ENCODE results near the gene ZNF423. TPM values are rescaled to one million over a fixed set of nuclear protein-coding genes. Genes with fewer than 3 reads are reported as not detected.

ZNF423 gene
- total RNA-seq, 6 experiments from 2014 or later, result 0.43 to 1.2 (median 0.89) TPM

DNA sequence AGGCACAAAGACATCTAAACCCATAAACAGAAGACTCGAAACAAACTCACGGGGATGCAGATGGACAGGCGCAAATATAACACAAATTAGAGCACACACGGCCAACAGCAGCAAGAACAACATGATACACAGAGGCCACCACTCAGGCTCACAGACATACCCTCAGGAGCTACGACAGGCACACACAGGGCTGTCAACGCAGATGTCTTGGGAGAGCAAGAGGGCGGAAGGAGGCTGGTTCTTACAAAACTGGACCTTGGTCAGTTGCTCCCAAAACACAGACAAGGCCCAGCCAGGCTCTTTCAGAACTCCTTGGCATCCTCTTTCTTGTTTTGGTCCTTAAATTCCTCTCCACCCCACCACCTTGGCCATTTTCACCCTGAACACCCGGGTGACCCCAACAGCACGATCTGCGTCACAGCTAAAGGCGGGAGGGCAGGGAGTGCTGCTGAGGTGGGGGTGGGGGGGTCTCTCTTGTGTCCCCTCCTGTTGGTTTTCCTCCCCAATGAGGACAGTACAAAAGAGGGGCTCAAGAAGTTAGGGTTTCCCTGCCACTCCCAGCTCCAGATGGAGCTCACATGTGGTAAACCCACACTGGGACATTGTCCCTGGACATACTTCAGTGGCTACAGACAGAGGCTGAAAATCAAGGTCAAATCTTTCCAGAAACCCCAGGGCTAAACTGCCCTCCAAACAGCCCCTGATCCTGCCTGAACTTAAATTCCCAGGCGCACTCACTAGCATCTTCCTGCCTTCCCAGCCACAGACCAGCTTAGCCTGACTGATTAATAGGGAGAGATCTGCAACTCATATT is 261.0 kb downstream of the ZNF423 start:
- DNase-seq (peak in 1 of 3 donors; percentile 15), ATAC-seq (no peak)
- Histone ChIP-seq H3K27me3 (no peaks in the 10 kb centered on the region), H3K27ac (no peak overlapping the region), H3K36me3 (no peaks in the 10 kb centered on the region), H3K4me3 (no peak overlapping the region), H3K9me3 (no peaks in the 10 kb centered on the region), H3K4me1 (no peaks in the 10 kb centered on the region)
- intact Hi-C loops (cut with DNase I), result loop anchor here (5.0 to 10.0 kb wide), 3 partner anchors 103 to 188 kb away; no protein-coding TSS in a partner anchor
- WGBS (ENCODE audit: insufficient coverage, low coverage, low lambda C conversion rate, missing lambda C conversion rate), result 77% methylated on average over 9 of the region's 12 CpGs
- no peak for TF ChIP-seq POLR2A (IDR thresholded peaks at IDR 0.05)
- TF ChIP-seq, protein P1, sequence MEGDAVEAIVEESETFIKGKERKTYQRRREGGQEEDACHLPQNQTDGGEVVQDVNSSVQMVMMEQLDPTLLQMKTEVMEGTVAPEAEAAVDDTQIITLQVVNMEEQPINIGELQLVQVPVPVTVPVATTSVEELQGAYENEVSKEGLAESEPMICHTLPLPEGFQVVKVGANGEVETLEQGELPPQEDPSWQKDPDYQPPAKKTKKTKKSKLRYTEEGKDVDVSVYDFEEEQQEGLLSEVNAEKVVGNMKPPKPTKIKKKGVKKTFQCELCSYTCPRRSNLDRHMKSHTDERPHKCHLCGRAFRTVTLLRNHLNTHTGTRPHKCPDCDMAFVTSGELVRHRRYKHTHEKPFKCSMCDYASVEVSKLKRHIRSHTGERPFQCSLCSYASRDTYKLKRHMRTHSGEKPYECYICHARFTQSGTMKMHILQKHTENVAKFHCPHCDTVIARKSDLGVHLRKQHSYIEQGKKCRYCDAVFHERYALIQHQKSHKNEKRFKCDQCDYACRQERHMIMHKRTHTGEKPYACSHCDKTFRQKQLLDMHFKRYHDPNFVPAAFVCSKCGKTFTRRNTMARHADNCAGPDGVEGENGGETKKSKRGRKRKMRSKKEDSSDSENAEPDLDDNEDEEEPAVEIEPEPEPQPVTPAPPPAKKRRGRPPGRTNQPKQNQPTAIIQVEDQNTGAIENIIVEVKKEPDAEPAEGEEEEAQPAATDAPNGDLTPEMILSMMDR (IDR thresholded peaks at IDR 0.05), result no peak

DNA sequence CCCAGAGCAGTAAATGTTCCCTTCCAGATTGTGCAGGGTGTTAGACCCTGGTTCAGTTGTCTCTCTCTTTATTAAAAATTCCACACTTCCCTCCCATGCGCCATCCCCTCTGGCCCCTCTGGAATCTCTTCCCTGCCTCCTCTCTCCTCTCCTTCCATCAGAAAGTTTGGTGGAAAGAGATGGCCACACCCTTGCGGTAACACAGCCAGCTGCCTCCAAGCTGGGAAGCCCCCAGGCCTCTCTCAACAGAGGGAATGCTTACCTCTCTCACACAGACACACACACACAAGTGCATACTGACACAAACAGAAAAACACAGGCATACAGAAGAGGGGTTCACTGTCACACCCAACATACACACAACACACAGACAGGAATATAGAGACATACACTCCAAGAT is 261.8 kb downstream of the ZNF423 start:
- Histone ChIP-seq H3K36me3 (no peaks in the 10 kb centered on the region), H3K27ac (no peak overlapping the region), H3K27me3 (no peaks in the 10 kb centered on the region), H3K9me3 (no peaks in the 10 kb centered on the region), H3K4me3 (no peak overlapping the region), H3K4me1 (no peaks in the 10 kb centered on the region)
- ATAC-seq (no peak), DNase-seq (no peak)
- WGBS (ENCODE audit: insufficient coverage, low coverage, low lambda C conversion rate, missing lambda C conversion rate), result 14% methylated on average over 1 of the region's 2 CpGs
- TF ChIP-seq POLR2A (IDR thresholded peaks at IDR 0.05), result no peak
- TF ChIP-seq, protein P1 (IDR thresholded peaks at IDR 0.05), result no peak
- intact Hi-C loops (cut with DNase I), result loop anchor here (5.0 to 10.0 kb wide), 2 partner anchors 179 to 187 kb away; no protein-coding TSS in a partner anchor

DNA sequence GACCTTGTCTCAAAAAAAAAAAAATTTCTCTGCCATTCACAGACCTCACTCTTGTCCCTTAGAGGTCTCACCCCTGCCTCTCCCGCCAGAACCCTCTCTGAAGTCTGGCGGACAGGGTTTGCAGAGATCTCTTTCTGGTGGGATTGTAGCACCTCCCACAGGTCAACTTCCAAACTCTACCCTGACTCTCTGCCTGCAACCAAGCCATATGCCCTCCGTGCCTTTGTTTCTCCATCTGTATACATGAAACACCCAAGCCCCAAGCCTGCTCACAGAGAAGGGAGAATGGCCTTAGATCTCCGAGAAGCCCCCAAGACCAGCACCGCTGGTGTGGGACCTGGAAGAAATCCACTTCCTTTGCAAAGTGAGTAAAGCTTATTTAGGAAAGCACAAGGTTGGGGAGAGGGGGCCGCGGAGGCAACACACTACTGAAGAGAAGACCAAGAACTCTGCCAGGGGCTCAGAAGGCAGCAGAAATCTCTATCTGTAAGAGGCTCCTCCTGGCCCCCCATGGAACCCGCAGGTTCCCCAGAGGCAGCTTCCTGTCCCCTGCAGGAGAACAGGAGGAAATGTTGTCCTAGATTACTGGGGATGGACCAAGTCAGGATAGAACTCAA is 262.4 kb downstream of the ZNF423 start:
- H3K9me3 ChIP-seq, result no peaks in the 10 kb centered on the region
- TF ChIP-seq, protein P1 (IDR thresholded peaks at IDR 0.05), result no peak
- TF ChIP-seq POLR2A (IDR thresholded peaks at IDR 0.05), result no peak
- 46% methylated on average over 5 of the region's 8 CpGs for whole genome bisulfite sequencing (ENCODE audit: insufficient coverage, low coverage, low lambda C conversion rate, missing lambda C conversion rate)
- no peaks in the 10 kb centered on the region for H3K27me3 ChIP-seq
- H3K4me3 ChIP-seq, result no peak overlapping the region
- peak in 1 of 3 donors; percentile 27 for DNase-seq
- intact Hi-C loops (cut with DNase I), result loop anchor here (5.0 to 10.0 kb wide), 2 partner anchors 179 to 186 kb away; no protein-coding TSS in a partner anchor
- H3K4me1 ChIP-seq, result no peaks in the 10 kb centered on the region
- ATAC-seq, result peak in 1 of 4 donors; percentile 15
- no peak overlapping the region for H3K27ac ChIP-seq
- H3K36me3 ChIP-seq, result no peaks in the 10 kb centered on the region

DNA sequence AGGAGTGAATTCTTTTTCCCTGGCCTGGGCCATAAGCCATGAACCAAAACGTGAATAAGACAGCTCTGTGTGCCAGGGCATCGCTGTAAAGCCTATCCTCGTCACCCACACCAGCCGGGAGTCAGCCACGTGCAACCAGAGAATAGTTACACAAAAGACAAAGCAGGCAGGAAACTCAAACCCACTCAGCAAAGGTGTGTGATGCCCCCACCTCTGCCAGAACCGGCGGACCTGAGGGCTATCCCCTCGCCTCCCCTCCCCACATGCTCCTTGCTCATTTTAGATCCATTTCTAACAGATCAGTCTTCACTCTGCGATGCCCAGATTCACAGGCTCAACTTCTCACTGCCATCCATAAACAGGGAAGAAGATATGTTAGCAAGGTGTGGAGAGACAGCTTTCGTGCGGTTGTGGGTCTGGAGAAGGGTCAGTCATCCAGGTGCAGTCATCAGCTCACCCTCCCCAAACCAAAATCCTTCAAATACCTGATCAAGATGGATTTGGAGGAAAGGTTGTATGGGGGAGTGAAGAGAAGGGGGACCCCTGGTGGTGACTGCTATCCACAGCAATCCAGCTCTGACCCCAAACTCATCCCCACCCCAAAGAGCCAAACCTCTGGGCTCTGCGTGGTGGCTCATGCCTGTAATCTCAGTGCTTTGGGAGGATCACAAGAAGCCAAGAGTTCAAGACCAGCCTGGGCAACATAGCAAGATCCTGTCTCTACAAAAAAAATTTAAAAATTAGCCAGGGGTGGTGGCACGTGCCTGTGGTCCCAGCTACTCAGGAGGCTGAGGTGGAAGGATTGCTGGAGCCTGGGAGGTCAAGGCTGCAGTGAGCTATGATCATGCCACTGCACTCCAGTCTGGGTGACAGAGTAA is 263.1 kb downstream of the ZNF423 start:
- peak; percentile 86 to 94 (median 88) for ATAC-seq
- no peaks in the 10 kb centered on the region for H3K9me3 ChIP-seq
- no peaks in the 10 kb centered on the region for H3K4me1 ChIP-seq
- TF ChIP-seq POLR2A (IDR thresholded peaks at IDR 0.05), result no peak
- TF ChIP-seq, protein P1 (IDR thresholded peaks at IDR 0.05), result peak; percentile 68 to 76 (median 76)
- no peak overlapping the region for H3K4me3 ChIP-seq
- no peak overlapping the region for H3K27ac ChIP-seq
- DNase-seq, result peak in 1 of 3 donors; percentile 47
- no peaks in the 10 kb centered on the region for H3K36me3 ChIP-seq
- no peaks in the 10 kb centered on the region for H3K27me3 ChIP-seq
- 36% methylated on average over 10 of the region's 13 CpGs for WGBS (ENCODE audit: insufficient coverage, low coverage, low lambda C conversion rate, missing lambda C conversion rate)
- intact Hi-C loops (cut with DNase I), result loop anchor here (5.0 to 10.0 kb wide), 2 partner anchors 178 to 185 kb away; no protein-coding TSS in a partner anchor

All from right lobe of liver (tissue), 6 donors.